ENCODE results near the gene LDAH.
"Not testable (repeated sequence)": the region's sequence is repeated elsewhere in the genome, so short reads cannot be mapped to it uniquely, and the experiment has no call there.

Gene LDAH

DNA sequence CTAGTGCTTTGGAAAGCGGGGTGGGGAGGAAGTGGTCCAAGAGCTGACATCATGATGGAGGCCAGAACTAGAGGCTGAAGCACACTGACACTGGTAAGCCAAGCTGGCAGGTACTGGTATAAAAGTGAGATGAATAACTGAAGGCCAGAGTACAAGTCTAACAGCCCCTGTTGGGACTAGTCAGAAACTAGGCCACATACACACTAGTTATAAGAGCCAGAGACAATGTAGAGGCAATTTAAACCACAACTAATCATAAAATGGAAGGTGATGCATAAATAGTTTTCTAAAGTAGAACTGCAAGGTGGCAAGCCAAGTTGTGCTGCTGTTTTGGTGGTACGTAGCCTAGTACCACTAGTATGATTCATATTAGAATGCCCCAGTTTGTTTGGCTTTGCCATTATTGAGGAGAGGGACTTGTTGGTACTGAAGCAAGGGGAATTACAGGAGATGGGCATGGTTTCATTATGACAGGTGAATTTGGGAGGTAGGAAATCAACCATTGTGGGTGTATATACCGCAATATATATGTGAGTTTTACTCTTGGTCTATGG lies 98.3 kb downstream of the LDAH start:
- in situ Hi-C loops (cut with MboI; ENCODE audit: low sequenced_read_pairs): no loop called here

DNA sequence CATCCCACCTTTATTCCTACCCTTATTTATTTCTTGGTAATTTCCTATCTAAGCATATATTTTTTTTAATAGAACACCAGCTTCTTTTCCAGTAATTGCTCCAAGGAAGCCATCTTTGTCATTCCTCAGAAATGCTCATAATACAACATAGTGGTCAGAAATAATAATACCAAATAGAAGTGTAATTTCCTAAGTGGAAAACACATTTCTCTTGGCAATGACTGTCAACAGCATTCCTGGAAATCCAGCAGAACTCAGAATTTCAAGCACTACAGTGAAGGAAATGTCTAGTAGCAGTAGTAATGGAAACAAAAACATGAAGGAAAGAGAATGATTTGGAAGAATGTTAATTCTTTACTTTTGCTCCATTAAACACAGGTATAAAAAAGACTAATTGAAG lies 99.4 kb downstream of the LDAH start:
- in situ Hi-C loops (cut with MboI; ENCODE audit: low sequenced_read_pairs): no loop called here

DNA sequence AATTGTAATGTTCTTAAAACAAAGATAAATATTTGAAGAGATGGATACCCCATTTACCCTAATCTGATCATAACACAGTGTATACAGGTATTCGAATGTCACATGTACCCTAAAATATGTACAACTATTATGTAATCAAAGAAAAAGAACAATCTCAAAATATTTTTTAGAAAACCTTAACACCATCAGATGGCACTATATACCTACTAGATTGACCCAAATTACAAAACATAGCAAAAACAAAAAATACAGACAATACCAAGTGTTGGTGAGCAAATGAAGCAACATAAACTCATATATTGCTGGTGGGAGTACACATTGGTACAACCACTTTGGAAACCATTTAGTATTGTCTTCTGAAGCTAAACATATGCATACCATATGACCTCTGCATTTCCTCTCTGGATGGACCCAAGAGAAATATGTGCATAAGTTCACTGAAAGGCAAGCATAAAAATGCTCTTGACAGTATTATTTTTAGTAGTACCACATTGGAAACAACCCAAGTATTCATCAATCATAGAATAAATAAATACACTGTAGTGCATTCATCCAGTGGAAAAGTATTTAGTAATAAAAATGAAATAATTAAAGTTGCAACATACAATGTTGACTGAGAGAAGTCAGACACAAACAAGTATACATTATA lies 100.2 kb downstream of the LDAH start:
- in situ Hi-C loops (cut with MboI; ENCODE audit: low sequenced_read_pairs): no loop called here

DNA sequence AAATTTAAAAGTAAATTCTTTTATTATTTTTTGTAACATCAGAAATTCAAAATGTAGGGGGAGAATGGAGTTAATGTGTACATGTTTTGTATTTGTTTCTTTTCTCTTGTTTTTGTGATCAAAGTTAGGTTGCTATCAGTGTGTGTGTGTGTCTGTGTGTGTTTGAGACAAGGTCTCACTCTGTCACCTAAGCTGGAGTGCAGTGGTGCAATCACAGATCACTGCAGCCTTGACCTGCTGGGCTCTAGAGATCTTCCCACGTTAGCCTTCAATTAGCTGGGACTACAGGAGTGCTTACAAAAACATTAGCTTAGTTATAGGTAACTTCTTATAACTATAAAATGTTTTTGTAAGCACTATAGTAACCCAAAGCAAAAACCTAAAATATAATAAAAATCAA lies 105.3 kb downstream of the LDAH start:
- in situ Hi-C loops (cut with MboI; ENCODE audit: low sequenced_read_pairs): no loop called here

DNA sequence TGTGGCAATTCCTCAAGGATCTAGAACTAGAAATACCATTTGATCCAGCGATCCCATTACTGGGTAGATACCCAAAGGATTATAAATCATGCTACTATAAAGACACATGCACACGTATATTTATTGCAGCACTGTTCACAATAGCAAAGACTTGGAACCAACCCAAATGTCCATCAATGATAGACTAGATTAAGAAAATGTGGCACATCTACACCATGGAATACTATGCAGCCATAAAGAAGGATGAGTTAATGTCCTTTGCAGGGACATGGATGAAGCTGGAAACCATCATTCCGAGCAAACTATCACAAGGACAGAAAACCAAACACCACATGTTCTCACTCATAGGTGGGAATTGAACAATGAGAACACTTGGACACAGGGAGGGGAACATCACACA lies 106.7 kb downstream of the LDAH start:
- in situ Hi-C loops (cut with MboI; ENCODE audit: low sequenced_read_pairs): not testable (repeated sequence)

DNA sequence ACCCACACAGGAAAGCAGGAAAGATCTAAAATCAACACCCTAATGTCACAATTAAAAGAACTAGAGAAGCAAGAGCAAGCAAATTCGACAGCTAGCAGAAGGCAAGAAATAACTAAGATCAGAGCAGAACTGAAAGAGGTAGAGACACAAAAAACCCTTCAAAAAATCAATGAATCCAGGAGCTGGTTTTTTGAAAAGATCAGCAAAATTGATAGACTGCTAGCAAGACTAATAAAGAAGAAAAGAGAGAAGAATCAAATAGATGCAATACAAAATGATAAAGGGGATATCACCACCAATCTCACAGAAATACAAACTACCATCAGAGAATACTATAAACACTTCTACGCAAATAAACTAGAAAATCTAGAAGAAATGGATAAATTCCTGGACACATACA lies 108.5 kb downstream of the LDAH start:
- in situ Hi-C loops (cut with MboI; ENCODE audit: low sequenced_read_pairs): not testable (repeated sequence)

DNA sequence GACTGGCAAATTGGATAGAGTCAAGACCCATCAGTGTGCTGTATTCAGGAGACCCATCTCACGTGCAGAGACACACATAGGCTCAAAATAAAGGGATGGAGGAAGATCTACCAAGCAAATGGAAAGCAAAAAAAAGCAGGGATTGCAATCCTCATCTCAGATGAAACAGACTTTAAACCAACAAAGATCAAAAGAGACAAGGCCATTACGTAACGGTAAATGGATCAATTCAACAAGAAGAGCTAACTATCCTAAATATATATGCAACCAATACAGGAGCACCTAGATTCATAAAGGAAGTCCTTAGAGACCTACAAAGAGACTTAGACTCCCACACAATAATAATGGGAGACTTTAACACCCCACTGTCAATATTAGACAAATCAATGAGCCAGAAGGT lies 109.3 kb downstream of the LDAH start:
- in situ Hi-C loops (cut with MboI; ENCODE audit: low sequenced_read_pairs): not testable (repeated sequence)

DNA sequence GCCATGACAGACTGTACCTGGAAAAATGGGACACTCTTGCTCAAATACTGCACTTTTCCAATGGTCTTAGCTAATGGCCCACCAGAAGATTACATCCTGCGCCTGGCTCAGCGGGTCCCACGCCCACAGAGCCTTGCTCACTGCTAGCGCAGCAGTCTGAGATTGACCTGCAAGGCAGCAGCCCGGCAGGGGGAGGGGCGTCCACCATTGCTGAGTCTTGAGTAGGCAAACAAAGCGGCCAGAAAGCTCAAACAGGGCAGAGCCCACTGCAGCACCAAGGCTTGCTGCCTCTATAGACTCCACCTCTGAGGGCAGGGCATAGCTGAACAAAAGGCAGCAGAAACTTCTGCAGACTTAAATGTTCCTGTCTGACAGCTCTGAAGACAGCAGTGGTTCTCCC lies 111.3 kb downstream of the LDAH start:
- in situ Hi-C loops (cut with MboI; ENCODE audit: low sequenced_read_pairs): not testable (repeated sequence)

DNA sequence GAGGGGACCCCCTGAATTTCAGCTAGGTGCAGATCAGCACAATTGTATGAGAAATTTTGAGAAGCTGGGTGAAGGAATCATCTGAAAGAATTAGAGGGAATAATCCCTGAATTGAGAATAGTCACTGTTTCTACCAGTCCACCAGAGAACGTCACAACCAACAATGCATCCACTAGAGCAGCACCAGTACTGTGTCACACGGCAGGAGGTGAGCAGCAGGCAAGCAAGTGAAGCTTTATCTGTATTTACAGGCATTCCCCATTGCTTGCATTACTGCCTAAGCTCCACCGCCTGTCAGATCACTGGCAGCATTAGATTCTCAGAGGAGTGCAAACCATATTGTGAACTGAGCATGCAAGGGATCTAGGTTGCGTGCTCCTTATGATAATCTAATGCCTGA lies 115.3 kb downstream of the LDAH start:
- in situ Hi-C loops (cut with MboI; ENCODE audit: low sequenced_read_pairs): no loop called here

DNA sequence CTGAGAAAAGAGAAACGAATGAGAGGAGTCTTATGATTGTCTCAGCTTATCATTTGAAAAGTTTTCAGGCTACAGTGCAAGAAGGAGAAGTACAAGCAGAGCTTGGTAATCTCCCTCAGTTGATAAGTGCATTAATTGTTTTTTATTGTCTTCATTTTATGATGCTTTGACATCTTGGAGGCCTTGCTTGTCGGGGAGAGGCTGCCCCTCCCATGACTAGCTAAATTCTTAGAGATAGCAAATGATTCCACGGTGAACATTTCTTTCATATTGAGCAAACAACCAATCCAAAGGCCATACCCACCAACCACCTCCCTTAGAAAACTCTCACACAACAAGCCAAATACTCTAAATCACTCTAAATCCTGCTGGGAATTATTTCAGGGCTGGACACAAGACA lies 116.1 kb downstream of the LDAH start:
- in situ Hi-C loops (cut with MboI; ENCODE audit: low sequenced_read_pairs): no loop called here

DNA sequence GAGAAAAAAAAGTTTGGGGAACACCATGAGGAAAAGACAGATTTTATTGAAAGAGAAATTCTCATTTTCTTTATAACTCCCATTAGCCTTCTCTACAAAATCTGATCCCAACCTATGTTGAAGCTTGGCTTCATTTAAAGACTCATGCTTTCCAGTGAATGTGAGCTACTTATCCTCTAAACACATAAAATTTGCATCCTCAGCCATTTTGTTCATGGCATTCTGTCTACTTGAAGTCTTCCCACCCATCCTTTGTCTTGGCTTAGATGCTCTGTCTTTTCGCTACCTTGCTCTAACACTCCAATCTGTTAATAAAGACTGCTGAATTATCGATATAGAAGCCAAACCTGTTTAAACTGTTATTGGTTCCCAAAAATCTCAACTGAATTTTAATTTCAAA lies 116.7 kb downstream of the LDAH start:
- in situ Hi-C loops (cut with MboI; ENCODE audit: low sequenced_read_pairs): no loop called here

DNA sequence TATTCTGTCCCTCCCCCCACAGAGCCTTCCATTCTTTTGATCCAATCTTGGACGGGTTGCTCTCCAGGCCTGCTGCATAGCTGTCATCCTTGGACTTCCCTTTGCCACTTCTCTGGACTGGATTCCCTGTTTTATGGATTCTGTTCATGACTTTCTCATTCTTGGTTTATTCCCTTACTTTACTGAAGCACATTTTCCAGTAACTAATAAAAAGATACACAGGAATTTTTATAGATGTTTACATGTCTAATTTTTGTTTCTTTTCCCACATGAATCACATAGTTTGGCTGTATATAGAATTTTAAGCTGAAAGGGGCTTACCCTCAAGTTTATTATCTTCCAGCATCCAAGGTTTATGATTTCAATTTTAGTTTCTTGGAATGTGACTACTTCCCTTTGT lies 118.0 kb downstream of the LDAH start:
- in situ Hi-C loops (cut with MboI; ENCODE audit: low sequenced_read_pairs): no loop called here

DNA sequence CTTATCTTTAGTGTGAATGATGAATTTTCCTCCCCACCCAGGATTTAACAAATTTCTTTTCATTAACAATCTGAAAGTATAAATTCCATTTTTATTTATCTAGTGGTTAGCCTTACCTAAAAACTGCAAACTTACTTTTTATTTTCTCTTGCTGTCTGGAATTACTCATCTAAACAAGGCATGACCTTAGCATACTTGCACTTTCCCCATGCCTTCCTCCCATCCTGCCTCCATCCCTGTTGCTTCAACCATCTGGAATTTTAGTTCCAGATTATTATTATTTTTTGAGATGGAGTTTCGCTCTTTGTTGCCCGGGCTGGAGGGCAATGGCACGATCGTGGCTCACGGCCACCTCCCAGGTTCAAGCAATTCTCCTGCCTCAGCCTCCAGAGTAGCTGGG lies 120.3 kb downstream of the LDAH start:
- in situ Hi-C loops (cut with MboI; ENCODE audit: low sequenced_read_pairs): no loop called here

DNA sequence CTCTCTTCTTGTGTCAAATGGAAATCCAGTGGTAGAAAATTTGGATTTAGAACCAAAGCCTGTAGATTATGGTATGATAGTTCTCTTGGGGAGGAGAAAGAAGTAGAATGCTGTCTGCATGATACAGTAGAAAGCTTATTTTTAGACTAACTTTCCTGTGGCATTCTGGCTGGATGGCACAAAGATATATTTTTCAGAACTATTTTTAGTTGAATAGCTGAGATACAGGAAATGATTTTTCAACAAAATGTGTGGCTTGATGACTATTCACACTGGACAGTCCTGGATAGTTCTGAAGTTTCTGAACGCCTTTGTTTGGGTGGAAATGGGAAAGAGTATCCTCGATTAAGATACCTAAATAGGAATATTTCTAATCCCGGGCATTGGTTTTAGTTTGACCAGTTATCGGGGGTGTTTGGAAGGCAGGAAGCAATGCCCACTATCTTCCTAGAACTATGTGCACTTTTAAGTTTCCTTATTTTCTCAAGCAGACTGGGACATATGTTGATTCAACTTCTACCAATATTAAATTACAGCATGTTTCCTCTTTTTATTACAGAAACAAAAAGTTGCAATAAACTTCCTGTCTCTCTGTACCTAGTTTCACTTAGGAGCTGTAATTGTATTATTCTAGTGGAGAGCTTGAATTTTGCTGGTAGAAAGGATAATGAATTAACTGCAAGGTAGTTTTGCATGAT lies 123.8 kb downstream of the LDAH start:
- in situ Hi-C loops (cut with MboI; ENCODE audit: low sequenced_read_pairs): no loop called here

DNA sequence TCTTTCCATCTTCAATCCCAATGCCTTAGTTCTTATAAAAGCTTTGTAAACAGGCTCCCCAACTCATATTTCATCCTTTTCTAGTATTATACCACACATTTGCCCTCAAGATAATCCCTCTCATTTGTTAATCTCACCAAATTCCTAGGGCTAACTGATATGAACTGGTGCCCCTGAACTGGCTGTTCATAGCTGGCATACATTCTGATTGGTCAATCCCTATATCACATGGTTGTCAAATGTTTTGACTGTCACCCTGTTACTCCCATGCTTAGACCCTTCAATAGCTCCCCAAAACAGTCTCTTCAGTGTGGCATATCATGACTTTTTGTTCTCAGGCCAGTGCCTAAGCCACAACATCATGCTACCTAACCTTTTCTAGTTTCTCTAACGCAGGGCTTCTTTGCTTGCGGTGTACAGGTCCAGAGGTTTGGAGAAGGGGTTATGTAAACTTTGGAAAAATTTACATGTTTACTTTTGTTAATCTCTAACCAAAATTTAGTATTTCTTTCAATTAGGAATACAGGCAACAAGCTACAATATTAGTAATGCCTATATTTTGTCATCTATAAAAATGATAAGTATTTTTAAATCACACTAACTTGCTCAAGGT lies 125.5 kb downstream of the LDAH start:
- in situ Hi-C loops (cut with MboI; ENCODE audit: low sequenced_read_pairs): no loop called here

DNA sequence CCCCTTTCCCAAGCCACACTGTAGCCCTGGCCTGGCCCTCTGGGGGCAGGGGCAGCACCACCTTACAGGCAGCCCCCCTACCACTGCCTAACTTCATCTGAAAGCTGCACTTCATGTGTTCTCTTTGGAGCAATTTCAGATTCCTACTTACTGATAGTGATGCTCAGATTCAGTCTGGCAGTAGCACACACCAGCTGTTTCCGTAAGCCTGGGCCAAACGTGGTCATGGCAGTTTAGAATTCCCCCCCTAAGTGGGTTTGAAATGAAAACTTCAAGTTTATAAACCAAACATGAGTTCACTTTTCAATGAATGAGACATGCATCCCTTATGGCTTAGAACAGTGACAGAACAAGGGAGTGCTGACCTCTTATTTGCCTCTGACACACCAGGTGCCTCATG lies 126.5 kb downstream of the LDAH start:
- in situ Hi-C loops (cut with MboI; ENCODE audit: low sequenced_read_pairs): no loop called here

DNA sequence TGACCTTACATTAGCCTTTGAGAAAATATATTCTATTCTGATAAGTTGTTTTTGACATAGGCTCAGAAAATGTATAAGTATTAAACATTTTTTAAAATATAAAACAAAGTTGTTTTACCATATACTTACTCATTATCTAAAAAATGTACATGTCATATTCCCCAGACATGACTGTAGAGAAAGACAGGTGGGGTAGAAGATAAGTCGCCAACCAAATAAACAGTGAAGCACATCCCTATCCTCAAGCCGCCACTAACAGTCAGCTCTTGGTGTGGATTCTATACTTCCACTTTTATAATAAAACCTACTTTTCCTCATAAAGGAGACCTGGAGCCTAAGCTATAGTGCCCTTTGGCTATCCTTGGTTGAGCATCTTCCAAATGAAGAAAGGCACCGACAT lies 129.6 kb downstream of the LDAH start:
- in situ Hi-C loops (cut with MboI; ENCODE audit: low sequenced_read_pairs): no loop called here

DNA sequence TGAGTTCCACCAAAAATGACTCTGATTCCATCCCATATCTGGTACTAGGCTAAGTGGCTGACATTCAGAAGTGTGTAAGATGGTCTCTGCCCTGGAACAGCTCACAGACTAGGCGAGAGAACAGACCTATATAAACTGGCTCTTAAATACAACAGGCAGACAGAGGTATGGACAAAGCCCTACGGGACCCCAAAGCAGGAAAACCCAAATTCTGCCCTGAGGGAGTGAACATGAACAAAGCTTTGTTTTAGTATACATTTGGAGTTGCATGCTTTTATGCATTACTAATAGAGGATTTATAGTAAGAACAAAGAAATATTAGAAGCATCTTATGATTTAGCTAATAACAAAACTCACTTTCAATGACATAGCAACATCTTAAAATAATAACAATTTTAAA lies 130.8 kb downstream of the LDAH start:
- in situ Hi-C loops (cut with MboI; ENCODE audit: low sequenced_read_pairs): no loop called here

DNA sequence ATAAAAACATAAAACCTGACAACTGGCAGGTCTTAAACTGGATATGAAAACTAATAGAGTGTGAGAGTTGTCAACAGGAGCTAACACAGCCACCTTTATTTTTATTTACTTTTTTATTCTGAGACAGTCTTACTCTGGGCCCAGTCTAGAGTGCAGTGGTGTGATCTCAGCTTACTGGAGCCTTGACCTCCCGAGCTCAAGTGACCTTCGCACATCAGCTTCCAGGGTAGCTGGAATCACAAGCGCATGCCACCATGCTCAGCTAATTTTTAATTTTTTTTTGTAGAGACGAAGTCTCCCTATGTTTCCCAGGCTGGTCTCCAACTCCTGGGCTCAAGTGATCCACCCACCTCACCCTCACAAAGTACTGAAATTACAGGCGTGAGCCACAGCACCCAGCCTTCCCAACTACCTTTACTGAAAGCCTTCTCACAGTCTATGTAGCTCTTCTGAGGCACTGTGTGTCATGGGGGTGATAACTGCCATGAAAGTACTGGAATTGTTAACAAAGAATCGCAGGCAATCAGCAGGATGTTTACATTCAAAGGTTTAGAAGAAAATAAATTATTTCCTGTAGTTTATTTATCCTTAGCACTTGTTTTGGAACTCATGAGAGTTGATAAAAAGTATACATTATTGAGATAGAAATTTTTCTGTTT lies 131.7 kb downstream of the LDAH start:
- in situ Hi-C loops (cut with MboI; ENCODE audit: low sequenced_read_pairs): no loop called here

DNA sequence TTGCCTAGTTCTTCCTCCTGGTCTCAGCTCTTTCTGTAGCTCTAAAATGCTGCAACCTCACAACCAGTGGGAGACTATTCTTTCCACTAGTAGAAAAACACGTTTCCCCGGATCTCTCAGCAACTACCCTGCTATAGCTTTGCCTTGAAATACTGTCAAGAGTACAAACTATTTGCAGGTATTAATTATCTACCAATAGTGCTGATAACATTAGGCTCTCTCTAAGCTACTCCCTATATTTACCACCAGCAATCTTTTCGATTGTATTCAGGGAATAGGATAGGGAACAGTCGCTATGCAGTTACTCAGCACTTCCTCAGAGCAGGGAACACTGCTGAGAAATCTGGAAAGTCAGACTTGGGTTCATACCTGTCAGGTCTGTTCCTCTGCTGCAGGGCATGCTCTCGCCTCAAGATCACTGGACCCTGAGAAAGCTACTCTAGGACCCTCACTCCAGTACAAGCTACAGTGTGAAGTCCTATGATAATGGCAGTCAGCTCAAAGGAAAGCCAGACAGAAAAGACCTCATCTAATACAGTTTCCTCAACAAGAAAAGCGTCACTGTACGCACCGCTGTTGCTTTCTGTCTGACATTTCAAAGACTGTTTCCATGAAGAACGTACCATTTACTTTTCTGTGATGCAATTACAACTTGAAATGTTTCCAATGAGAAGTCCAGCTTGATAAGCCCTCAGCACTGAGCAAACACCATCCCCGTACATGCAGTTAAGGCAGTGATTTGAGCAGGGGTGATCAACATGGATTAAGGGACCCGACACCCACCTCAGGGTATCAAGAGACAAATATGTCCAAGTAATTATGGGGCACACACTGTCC lies 133.3 kb downstream of the LDAH start:
- in situ Hi-C loops (cut with MboI; ENCODE audit: low sequenced_read_pairs): no loop called here

All from HL-60/S4 (cell line).